ENCODE data around the gene SUSD4.

SUSD4 gene

DNA sequence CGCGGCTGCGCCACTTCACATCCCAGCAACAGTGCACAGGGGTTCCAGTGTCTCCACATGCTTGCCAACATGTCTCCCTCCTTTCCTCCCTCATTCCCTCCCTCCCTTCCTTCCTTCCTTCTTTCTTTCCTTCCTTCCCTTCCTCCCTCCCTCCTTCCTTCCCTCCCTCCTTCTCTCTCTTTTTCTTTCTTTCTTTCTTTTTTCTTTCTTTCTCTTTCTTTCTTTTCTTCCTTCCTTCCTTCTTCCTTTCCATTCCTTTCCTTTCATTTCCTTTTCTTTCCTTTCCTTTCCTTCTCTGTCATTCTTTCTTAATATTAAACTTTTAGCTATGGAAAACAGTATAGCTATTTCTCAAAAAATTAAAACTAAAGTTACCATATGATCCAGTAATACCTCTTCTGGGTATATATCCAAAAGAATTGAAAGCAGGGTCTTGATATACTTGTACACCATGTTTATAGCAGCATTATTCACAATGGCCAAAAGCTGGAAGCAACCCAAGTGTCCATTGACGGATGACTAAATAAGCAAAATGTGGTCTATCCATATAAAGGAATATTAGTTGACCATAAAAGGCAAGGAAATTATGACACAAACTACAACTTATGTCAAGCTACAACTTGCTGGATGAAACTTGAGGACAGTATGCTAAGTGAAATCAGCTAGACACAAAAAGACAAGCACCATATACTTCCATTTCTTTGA is 165.9 kb downstream of the SUSD4 start:
- DNase-seq (ENCODE audit: extremely low read depth in 1 of 2, low read depth in 1 of 2) = no peak

DNA sequence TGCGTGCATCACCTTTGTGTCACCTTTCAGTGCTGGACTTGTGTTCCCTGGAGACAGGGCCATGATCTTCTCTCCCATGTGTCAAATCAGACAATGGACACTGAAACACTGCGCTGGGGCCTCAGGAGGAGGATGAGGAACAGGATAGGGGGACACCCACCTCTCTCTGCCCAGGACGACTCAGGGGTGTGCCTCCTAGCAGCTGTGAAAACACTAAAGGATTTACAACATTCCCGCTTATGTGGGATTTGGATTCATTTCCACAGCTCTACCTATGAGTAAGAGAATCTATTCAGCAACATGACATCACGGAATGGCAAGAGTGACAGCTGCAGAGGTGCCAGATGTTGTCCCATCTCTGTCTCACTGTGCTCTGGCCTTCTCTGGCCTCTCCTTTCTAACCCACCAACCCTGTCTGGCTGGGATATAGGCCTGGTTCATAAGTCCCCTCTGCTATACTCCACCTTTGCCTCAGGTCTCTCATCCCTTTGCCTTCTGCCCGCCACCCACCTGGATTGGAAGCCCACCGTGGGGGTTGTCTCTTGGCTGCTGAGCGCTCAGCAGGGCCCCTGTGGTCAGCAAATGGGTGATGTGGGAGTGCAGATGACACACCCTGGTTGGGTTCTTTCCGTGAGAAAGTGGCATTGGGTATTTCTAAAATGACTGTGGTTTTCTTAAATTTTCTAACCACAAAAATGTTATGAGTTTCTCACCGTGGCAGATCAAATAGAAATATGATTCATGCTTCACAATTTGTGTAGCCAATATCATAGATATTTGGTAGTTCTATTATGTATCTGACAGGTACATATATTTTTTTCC is 173.9 kb downstream of the SUSD4 start:
- peak; percentile 41 to 69 for DNase-seq (ENCODE audit: extremely low read depth in 1 of 2, low read depth in 1 of 2)

GRCh38 chr1:223189525-223189902 is 174.5 kb downstream of the SUSD4 start:
- no peak for DNase-seq (ENCODE audit: extremely low read depth in 1 of 2, low read depth in 1 of 2)

- no peak for DNase-seq (ENCODE audit: extremely low read depth in 1 of 2, low read depth in 1 of 2)
These were observed 175.2 kb downstream of the SUSD4 start for GRCh38 chr1:223188618-223189356.

DNA sequence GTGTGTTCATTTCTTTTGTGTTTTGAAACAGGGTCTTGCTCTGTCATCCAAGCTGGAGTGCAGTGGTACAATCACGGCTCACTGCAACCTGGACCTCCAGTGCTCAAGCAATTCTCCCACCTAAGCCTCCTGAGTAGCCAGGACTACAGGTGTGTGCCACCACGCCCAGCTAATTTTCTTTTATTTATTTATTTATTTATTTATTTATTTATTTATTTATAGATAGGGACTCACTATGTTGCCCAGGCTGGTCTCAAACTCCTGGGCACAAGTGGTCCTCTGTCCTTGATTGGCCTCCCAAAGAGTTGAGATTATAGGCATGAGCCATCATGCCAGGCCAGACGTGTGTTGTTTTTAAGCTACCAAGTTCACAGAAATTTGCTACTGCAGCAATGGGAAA is 177.2 kb downstream of the SUSD4 start:
- no peak for DNase-seq (ENCODE audit: extremely low read depth in 1 of 2, low read depth in 1 of 2)

DNA sequence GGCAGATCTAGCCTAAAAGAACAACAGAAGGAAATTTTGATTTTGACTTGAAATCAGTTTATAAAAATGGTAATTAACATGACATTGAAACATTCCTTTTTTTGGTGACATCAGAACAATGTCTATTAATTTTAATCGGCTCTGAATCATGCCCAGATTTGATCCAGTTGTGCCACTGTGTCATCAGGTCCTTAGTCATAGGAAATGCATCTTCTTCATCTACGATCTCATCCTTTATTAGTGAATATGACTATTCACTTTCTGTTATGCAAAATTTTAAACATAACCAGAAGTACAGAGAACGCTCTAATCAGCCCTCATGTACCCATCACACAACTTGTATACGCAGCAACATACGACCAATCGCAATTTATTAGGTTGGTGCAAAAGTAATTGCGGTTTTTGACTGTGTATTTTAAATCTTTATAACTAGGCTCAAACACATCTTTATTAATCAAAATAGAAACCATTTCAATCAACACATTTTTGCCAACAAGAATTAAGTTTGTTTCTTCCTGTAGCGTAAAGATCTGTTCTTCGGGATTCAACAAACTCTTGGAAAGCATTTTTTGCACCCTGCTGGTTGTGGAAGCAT is 180.6 kb downstream of the SUSD4 start:
- no peak for DNase-seq (ENCODE audit: extremely low read depth in 1 of 2, low read depth in 1 of 2)

GRCh38 chr1:223180731-223181321 is 183.2 kb downstream of the SUSD4 start:
- DNase-seq (ENCODE audit: extremely low read depth in 1 of 2, low read depth in 1 of 2) = no peak

DNA sequence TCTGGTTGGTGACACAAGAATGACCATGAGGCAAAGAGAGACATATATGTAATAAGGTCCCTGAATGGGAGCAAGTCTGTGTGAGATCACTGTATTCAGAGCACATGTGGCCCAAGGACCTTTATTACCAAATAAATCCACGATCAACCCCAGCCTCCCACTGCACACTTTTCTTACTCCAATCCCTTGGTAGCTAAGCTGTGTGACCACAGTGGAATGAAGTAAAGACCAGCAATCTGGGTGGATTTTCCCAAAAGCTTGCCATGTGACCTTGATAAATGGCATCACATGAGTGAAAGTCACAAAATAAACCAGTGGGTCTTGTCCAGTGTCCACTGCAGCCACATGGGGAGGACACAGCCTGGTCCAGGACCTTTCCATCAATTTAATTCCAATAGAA is 184.2 kb downstream of the SUSD4 start:
- DNase-seq (ENCODE audit: extremely low read depth in 1 of 2, low read depth in 1 of 2) = no peak

- DNase-seq (ENCODE audit: extremely low read depth in 1 of 2, low read depth in 1 of 2) = no peak
These were observed 184.7 kb downstream of the SUSD4 start for GRCh38 chr1:223179280-223179679.

DNA sequence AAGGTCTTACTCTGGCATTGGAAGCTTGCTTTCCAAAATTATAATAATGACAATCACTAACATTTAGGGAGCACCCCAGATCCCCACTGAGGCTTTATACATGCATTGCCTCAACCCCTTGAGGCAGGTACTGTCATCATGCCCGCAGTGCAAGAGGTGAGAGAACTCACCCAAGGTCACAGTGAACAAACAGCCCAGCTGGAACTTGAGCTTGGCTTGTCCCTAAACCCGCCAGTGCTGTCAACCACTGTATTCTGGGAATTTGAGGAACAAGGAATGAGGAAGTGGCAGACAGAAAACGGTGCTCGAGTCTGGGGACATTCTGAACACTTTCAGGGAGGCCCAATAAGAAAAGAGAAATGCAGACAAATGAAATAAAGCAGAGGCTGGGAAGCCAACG is 186.3 kb downstream of the SUSD4 start:
- DNase-seq (ENCODE audit: extremely low read depth in 1 of 2, low read depth in 1 of 2) = no peak

- no peak for DNase-seq (ENCODE audit: extremely low read depth in 1 of 2, low read depth in 1 of 2)
These were observed 187.5 kb downstream of the SUSD4 start for GRCh38 chr1:223176437-223176836.

DNA sequence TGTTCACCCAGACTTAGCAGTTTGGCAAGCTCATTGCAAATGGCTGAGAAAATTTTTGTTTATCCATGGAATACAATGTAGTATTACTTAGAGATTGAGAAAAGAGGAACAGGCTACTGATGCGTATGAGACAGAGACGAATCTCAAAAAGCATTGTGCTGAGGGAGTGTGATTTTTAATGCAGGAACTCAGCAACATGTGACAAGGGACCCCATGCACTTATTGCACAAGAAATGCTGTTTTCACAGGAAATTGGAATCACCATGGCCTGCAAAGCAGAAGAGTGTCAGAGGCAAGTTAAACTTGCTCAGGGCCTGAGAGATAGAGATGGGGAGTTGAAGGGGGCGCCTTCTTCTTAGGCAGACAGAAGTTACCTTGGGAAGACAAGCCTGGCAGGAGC is 188.3 kb downstream of the SUSD4 start:
- no peak for DNase-seq (ENCODE audit: extremely low read depth in 1 of 2, low read depth in 1 of 2)

DNA sequence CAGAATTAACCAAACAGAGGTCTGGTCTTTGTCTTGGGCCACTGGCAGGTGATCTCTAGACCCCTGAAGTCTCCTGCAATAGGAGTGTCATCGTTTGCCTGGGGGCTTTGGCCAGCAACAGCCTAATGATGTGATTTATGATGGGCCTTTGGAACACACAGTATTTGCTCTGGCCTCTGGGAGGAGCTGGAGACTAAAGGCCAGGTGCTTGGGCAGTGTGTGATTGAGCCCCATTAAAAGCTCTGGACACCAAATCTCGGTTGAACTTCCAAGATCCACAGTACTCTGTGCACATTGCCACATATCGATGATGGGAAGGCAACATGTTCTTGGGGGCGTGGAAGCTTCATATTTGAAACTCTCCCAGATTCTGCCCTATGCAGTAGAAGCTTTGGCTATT is 188.9 kb downstream of the SUSD4 start:
- DNase-seq (ENCODE audit: extremely low read depth in 1 of 2, low read depth in 1 of 2) = no peak
